Stimulated activated CD4-positive, alpha-beta T cell treated with anti-CD3 and anti-CD28 coated beads, Interleukin-15, amount 100 ng/mL, for 48 hours (primary cell): ENCODE results near the gene NTHL1.

Source experiments
- DNase-seq, 2 donors: peaks; one replicate each; pipeline ENCODE4 v3.0.0-alpha.2; 2020; ENCODE audit warnings: low read depth in 2 of 2

Gene NTHL1

DNA sequence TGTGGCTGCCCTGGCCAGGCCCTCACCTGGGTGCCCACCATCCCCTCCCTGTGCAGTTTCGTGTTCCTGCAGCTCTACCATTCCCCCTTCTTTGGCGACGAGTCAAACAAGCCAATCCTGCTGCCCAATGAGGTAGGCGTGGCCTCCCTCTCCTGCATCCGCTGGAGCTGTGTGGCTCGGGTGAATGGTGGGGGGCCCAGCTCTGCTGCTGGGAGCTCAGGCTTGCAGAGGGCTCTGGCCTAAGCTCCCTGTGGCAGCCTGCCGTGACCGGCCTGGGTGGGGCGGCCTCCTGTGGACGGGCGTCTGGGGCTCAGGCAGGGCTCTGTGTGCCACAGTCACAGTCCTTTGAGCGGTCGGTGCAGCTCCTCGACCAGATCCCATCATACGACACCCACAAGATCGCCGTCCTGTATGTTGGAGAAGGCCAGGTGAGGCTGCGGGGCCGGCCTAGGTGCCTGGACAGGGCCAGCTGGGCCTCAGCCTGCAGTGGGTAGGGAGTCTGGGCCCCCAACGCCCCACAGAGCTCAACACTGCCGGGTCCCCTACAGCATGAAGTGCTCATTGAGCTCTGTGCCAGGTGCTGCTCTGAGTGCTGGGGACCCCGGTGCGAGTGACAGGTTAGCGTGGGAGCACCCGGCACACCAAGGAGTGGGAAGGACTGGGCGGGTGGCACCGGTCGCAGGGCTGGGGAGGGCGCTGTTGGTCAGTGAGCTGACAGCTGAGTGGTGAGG, 37.4 kb upstream of the NTHL1 start:
- DNase-seq, result no peak

DNA sequence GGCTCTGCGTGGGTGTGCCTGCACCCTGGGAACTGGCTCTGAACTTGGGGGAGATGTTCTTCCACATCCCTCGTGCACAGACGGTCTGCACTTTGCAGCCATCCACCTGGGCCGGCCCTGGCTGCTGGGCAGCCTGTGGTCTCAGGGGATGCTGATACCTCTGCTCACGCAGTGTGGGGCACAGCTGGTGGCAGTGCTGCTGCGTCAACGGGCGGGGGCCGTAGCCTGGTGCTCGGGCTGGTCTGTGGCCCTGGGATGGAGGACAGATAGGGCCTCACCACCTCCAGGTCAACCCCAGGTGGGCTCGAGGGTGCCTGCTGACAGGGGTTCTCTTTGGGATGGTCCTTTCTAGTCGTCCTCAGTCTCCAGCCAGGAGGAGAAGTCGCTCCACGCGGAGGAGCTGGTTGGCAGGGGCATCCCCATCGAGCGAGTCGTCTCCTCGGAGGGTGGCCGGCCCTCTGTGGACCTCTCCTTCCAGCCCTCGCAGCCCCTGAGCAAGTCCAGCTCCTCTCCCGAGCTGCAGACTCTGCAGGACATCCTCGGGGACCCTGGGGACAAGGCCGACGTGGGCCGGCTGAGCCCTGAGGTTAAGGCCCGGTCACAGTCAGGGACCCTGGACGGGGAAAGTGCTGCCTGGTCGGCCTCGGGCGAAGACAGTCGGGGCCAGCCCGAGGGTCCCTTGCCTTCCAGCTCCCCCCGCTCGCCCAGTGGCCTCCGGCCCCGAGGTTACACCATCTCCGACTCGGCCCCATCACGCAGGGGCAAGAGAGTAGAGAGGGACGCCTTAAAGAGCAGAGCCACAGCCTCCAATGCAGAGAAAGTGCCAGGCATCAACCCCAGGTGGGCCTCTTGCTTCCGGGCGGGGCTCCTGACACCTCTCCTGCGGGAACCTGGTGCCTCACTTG, 36.5 kb upstream of the NTHL1 start:
- DNase-seq, result no peak

DNA sequence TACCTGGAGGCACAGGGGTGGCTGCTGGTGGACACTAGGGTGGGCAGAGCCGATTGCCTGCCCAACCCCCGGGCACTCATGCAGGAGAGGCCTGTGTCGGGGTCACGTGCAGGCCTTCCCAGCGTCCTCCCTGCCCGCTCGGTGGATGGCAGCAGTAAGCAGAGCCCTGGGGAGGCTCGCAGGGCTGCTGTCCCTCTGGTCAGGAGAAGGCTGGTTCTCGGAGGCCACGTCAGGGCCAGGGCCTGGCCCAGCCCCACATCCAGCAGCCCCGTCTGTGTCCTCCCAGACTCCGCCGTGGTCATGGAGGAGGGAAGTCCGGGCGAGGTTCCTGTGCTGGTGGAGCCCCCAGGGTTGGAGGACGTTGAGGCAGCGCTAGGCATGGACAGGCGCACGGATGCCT, 35.8 kb upstream of the NTHL1 start:
- no peak for DNase-seq

DNA sequence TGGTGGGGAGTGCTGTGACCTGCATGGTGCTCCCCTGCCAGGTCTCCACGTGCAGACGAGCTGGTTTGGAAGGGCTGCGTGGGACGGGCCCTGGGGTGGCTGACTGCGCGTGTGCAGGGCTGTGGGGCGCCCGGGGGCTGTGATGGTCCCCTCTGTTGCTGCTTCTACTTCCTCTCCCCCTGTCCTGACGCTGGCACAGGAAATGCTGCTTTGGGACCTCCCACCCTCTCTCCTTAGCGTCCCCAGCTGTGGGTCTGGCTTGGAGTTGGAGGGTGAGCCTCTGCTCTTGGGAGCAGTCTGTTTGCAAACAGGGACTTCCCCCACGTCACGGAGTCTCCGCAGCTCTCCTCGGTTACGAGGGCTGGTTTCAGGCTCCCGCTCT, 35.3 kb upstream of the NTHL1 start:
- no peak for DNase-seq

DNA sequence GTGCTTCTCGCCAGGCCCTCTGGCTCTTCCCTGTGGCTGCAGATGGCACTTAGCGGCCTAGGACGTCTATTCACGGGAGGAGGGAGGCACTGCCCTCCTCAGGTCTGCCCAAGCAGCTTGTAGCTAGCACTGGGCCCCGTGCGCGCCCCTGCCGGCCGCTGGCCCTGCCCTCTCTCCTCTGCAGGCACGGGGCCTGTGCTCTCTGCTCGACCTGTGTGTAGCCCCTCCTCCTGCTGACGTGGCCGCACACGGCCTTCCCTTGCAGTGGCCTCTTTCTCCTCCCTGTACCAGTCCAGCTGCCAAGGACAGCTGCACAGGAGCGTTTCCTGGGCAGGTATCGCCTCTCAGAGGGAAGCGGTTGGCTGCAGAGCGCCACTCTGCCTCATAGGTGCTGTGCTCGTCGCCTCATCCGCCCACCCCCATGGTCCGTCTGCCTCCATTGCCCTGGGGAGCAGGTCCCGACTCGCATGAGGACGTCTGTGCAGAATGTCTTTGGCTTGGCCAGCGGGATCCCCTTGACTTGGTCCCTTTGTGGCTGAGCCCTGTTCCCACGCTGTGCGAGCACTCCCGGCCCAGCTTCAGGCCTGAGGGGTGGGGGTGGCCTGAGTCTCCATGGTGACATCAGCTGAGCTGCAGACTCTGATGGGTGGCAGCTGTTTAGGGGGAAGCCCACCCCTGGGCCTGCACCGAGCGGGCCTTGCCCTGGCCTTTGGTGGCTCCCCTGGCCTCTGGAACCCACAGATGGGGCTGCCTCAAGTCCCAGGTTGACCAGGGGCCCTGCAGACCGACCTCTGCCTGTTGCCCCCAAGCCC, 34.7 kb upstream of the NTHL1 start:
- no peak for DNase-seq

DNA sequence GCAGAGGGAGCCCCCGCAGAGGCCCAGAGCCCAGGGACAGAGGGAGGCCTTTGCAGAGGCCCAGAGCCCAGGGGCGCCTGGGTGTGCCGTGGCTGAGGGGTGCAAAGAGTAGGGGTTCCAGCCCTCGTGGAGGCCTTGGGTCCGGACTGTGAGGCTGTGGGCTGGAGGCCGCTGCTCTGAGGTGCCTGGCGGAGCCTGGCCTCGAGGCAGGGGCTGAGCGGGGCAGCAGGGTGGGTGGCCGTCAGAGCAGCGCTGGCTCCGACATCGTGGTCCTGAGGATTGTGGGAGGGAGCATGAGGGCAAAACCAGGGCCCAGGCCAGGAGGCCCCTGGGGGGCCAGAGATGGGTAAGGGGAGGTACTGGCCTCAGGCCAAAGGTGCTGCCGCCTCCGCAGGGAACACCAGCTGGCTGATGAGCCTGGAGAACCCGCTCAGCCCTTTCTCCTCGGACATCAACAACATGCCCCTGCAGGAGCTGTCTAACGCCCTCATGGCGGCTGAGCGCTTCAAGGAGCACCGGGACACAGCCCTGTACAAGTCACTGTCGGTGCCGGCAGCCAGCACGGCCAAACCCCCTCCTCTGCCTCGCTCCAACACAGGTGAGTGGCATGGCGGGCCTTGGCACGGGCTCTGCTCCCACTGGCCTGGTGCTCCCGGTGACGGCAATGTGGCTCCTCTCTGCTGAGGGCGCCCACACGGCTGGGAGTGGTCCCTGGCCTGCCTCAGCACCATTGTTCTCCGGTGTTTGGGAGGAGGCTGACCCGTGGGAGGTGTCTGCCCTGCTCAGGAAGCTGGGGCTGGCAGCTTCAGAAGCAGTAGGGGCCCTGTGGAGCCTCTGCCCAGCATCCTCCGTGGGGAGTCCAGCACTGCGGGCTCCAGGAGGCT, 33.8 kb upstream of the NTHL1 start:
- no peak for DNase-seq

DNA sequence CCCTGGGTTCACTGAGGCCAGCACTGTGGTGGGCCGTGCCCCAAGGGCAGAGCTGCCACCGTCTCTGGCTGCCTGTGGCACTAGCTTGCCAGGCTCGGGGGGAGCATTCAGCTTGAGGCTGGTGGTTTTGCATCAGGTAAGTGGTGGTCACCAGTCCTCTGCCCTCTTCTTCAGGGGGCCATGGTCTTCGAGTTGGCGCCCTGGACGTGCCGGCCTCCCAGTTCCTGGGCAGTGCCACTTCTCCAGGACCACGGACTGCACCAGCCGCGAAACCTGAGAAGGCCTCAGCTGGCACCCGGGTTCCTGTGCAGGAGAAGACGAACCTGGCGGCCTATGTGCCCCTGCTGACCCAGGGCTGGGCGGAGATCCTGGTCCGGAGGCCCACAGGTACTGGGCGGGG, 32.4 kb upstream of the NTHL1 start:
- DNase-seq, result no peak

DNA sequence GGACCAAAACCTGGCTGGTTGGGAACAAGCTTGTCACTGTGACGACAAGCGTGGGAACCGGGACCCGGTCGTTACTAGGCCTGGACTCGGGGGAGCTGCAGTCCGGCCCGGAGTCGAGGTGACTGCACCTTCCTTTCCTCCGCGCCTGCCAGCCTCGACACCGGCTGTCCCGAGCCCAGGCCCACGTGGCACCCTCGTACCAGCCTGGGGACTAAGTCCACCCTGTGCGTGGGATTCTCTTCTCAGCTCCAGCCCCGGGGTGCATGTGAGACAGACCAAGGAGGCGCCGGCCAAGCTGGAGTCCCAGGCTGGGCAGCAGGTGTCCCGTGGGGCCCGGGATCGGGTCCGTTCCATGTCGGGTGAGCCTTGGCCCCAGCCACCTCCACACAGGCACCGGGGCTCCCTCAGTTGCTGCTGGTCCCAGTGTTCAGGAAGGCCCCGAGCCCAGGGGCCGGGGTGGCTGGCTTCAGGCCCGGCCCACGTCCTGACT, 31.7 kb upstream of the NTHL1 start:
- DNase-seq, result no peak

DNA sequence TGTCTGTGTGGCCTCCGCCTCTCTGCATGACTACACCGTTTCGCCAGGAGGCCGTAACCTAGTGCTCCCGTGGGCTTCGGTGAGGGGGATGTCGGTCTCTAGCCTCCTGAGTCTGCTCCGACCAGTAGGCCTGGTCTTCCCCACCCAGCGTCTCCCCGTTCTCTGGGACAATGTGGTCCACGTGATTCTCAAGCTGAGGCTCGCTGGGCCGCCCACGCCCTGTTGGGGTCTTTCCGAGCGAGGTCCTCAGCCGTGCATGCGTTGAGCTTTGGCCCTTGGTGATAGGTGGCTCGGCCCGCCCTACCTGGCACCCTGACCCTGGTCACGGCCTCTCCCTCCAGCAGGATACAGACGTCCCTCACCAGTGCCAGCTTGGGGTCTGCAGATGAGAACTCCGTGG, 31.1 kb upstream of the NTHL1 start:
- DNase-seq, result no peak

DNA sequence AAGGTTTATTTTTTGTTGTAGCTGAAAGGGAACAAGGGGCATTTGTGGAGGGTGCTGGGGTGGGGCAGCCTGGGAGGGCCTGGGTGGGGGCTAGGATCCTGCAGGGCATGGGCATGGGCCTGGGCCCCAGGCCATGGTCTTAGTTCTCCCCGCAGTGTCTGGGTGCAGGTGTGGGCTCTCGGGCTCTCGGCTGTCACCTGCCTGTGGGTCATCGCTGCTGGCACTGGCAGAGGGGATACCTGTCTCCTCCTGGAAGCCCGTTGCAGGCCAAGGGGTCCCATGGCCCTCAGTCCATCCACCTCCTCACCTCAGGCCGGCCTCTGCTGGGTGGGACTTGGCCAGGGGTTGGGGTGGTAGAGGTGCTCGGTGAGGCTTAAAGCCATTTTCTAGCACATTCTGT, 30.5 kb upstream of the NTHL1 start:
- DNase-seq, result no peak

DNA sequence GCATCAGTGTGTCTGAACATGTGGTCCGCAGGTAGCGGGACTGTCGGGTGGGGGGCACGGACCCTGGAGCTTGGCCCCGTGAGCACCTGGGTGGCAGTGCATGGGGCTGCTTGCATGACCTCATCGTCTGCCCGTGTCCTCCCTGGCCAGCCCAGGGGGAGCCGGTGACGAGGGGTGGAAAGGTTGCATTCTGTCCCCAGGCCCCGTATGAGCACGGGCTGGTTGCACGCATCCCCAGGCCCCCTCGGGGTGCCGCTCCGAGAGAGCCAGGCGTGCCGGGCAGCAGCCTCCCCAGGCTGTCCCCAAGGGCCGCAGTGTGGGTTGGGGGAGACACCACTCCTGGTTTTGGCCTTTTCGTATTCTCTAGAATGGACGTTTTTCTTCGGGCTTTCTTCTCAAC, 30.1 kb upstream of the NTHL1 start:
- no peak for DNase-seq

DNA sequence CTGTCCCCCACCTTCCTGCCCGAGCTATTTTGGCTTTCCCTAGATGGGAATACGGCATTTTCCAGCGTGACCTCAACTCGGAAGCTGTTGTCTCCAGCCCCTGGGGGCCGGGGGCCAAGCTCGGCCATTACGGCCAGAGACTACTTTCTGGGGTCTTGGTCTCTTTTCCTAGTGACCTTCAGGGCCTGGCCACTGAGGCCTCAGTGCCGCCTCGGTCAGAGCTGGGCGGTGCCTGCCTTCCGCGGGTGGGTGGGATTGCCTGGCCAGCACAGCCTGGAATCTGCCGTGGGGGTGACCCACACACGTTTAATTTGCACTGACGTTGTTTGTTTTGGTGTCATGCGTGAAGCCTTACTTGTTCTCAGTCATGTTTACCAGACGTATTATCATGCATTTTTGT, 29.4 kb upstream of the NTHL1 start:
- no peak for DNase-seq

DNA sequence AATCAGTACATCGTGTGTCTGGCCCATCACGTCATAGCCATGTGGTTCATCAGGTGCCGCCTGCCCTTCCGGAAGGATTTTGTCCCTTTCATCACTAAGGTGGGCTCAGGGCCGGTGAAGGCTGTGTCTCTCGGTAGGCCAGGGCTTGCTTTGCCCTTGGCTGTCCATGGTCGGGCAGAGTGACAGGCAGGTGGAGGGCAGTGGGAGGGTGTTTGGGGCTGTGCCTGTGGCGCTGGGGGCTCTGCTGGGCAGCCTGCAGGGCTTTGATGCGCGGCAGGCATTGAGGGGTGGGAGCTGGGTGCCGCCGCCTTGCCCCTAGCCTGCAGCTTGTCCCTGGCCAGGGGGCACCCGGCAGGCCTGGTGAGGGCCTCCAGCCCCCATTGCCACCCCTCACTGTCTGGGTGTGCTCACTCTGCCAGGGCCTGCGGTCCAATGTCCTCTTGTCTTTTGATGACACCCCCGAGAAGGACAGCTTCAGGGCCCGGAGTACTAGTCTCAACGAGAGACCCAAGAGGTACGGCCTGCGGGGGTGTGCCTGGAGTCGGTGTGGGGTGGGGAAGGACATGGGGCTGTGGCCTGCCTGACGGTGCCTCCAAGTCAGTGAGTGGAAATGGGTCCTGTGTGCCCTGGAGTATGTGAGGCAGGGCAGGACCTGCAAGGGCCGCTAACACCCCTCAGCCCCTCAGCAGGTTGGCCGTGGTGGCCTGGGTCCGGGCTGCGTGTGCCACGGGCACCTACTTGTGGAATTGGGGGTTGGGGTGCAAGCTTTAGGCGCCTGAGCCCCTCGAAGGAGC, 28.6 kb upstream of the NTHL1 start:
- DNase-seq, result no peak

DNA sequence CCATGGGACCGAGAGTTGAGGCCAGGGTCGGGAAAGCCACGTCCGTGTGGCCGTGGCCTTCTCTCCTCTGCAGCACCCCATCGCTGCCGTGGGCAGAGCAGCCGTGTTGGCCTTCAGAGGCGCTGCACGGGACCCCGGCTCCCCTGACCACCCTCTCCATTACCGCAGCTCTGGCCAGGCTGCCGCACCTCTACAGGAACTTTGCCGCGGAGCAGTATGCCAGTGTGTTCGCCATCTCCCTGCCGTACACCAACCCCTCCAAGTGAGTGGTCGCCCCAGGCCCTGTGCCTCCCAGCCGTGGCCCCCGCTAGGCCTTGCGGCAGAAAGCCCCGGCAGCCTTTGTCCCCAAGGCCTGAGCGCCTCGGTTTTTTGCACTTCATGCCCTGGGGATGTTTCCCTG, 28.0 kb upstream of the NTHL1 start:
- no peak for DNase-seq

DNA sequence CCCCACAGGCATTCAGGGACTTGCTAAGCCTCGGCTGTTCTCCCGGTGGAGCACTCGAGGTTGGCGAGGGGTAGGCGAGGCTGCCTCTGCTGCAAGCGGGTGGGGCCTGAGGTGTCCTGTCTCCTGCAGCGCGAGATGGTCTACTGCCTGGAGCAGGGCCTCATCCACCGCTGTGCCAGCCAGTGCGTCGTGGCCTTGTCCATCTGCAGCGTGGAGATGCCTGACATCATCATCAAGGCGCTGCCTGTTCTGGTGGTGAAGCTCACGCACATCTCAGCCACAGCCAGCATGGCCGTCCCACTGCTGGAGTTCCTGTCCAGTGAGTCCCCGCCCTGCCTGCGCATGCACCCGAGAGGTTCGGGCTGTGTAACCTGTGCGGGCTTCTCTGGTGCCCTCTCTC, 26.4 kb upstream of the NTHL1 start:
- DNase-seq, result no peak

DNA sequence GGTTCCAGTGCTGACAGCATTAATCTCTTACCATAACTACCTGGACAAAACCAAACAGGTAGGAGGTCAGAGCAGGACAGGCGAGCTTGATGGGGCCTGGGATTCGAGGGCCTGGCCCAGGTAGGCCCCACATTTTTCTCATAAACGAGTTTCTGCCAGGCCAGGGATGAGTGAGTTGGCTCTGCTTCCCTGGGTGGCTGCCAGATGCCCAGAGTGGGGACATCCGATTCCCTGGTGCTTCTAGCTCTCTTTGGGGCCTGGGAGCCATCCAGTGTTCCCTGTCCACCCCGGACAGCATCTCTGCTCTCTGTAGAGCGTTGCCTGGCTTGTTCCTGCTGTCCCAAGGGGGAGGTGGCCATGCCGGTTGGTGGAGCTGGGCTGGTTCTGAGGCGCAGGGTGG, 25.3 kb upstream of the NTHL1 start:
- DNase-seq, result no peak

DNA sequence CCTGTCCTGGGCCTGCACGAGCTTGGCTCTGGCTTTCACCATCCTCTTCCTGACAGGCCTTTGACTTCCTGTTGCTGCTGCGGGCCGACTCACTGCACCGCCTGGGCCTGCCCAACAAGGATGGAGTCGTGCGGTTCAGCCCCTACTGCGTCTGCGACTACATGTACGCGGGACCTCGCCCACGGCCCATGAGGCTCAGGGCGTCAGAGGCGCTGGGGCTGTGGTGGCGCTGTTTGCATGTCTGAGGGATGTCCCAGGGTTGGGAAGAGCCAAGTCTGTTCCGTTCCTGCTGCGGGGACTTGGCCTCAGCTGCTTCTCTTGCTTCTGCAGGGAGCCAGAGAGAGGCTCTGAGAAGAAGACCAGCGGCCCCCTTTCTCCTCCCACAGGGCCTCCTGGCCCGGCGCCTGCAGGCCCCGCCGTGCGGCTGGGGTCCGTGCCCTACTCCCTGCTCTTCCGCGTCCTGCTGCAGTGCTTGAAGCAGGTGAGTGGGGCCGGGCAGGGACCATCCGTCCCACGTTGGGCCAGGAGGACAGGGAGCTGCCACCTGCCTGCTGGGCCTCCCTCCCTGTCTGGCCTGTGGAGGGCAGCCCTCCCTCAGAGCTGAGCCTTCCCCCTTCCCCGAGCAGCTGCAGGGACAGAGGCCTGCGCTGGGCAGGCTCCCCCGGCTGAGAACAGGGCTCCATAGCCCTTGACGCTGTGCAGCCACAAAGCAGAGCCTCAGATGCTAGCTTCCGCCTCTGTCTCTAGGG, 24.0 kb upstream of the NTHL1 start:
- DNase-seq, result no peak

DNA sequence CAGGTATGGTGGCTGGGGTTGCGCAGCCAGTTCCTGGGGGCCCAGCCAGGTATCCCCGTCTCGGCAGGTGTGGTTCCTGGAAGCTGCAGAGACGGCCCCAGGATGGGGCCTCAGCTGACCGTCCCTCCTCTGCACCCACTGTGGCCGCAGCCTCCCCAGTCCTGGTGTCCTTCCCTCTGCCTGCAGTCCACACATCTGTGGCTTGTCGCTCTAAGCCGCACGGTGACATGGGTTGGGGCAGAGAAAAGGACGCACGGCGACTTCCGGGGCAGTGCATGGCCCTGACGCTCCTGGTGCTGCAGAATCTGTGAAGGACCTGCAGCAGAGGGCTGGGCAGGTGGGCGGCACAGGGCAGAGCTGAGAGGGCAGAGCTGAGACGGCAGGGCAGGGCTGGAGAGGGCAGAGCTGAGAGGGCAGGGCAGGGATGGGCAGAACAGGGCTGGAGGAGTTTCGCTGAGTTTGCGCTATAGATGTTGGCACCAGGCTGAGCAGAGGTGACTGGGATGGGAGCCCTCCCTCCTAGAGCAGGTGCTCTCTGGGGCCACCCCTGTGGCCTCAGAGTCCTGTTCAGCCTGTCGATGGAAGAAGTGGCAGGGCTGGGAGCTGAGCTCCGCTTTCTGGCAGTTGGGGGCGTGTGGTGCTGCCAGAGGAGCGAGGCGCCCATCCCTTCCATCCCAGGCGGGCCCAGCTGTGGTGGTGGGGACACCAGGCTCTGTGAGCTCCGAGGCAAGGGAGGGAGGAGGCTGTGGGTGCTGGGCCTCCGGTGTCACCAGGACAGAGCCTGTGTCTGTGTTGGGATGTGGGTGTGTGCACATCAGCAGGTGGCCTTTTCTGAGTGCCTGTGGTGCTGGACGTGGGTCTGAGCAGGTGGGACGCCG, 23.2 kb upstream of the NTHL1 start:
- no peak for DNase-seq

DNA sequence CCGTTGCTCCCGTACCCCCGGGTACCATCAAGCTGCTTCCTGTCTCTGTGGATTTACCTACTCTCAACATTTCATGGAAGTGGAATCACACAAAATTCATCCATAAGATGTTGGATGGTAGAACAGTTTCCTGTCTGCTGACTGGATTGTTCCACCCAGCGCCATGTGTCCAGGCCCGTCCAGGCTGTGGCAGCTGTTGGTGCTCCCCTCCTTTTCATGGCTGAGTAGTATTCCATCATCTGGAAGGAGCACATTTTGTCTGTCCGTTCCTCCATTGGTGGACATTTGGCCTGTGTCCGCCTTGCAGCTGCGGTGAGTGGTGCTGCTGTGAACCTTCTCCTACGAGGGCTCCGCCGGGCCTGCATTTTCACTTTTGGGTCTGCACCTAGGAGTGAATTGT, 18.5 kb upstream of the NTHL1 start:
- DNase-seq, result no peak
